ENCODE data around the gene VIPR2.

VIPR2 gene

DNA sequence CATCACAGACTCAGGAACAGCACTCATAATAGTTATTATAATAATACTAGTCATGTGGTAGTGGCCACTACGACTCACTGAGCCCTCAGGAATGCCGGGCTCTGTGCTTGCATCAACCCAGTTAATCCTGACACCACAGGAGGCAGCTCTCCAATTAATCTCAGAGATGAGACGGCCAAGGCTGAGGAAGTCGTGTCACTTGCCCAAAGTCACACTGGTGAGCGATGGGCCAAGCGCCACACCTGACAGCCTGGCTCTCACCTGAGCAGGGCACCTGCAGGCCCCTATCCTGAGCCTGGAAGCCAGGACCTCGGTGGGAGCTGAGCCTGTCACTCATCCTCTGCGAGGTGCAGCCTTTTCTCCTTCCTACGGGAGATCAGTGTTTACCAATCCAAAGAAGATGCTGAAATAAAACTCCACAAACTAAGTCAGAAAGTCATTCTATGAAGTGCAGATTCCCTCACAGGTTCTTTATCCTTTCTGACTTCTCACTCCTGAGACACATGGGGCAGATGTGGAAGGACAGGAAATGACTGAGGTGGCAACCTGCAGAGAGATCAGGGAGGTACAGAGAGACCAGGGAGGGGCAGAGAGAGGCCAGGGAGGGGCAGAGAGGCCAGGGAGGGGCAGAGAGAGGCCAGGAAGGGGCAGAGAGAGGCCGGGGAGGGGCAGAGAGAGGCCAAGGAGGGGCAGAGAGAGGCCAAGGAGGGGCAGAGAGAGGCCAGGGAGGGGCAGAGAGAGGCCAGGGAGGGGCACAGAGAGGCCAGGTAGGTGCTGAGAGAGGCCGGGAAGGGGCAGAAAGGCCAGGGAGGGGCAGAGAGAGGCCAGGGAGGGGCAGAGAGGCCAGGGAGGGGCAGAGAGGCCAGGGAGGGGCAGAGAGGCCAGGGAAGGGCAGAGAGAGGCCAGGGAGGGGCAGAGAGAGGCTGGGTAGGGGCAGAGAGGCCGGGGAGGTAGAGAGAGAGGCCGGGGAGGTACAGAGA, 38.5 kb downstream of the VIPR2 start:
- no peak overlapping the region for H3K4me3 ChIP-seq (ENCODE audit: low read length)
- no peak overlapping the region for H3K27ac ChIP-seq (ENCODE audit: low read depth, low read length)

DNA sequence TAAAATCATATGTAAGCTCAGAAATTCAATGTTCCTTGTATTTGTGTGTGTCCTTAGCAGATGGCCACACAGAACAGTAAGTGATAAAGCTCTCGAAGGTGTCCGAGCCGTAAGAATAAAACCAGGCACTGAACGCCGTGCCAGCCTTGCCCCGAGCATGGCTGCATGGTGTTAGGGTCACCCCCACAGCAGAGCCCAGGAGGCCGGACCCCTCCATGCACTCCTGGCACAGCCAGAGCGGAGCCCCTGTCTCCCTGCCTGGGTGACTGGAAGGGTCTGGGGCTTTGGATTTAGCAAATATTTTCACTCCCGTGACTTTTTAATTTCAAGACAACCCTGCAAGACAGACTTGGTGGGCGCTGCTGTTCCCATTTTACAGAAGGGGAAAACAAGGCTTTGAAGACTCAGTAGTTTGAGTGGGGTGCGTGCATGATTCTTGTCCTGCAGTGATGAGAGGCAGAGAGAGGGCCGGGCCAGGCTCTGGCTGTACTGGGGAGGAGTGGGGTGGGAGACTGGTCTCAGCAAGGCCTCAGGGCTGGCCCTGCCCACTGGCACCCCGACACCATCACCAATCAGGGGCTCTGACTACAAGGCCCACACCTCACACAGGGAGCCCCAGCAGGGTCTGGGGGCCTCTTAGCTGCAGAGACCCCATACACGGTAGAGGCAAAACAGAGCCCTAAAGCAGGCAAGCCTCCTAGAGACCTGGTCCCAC, 39.4 kb downstream of the VIPR2 start:
- Histone ChIP-seq H3K4me2 (ENCODE audit: low read length) (no peak overlapping the region), H3K27me3 (ENCODE audit: control insufficient read depth, low read length) (peaks cover 4% of the 10 kb centered on the region; the same call in 1 of the 2 replicates), H3F3A (ENCODE audit: control insufficient read depth, insufficient read depth) (no peaks in the 10 kb centered on the region), H4K20me1 (ENCODE audit: control insufficient read depth, insufficient read depth, low read depth, low read length) (no peaks in the 10 kb centered on the region), H3K36me3 (ENCODE audit: control insufficient read depth, low read length) (no peaks in the 10 kb centered on the region), H3K79me2 (ENCODE audit: control insufficient read depth, low read length) (no peaks in the 10 kb centered on the region), H3K4me3 (ENCODE audit: low read length) (no peak overlapping the region), H3K4me1 (ENCODE audit: control insufficient read depth, low read length) (no peaks in the 10 kb centered on the region), H3K9me2 (replicated peaks; ENCODE audit: control insufficient read depth, low read length) (no peaks in the 10 kb centered on the region), H3K9me3 (ENCODE audit: control insufficient read depth, insufficient read depth, low read length) (peaks cover 7% of the 10 kb centered on the region; the same call in 1 of the 2 replicates), H3K27ac (ENCODE audit: low read depth, low read length) (no peak overlapping the region)
- TF ChIP-seq, protein P1, sequence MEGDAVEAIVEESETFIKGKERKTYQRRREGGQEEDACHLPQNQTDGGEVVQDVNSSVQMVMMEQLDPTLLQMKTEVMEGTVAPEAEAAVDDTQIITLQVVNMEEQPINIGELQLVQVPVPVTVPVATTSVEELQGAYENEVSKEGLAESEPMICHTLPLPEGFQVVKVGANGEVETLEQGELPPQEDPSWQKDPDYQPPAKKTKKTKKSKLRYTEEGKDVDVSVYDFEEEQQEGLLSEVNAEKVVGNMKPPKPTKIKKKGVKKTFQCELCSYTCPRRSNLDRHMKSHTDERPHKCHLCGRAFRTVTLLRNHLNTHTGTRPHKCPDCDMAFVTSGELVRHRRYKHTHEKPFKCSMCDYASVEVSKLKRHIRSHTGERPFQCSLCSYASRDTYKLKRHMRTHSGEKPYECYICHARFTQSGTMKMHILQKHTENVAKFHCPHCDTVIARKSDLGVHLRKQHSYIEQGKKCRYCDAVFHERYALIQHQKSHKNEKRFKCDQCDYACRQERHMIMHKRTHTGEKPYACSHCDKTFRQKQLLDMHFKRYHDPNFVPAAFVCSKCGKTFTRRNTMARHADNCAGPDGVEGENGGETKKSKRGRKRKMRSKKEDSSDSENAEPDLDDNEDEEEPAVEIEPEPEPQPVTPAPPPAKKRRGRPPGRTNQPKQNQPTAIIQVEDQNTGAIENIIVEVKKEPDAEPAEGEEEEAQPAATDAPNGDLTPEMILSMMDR (IDR thresholded peaks at IDR 0.05; ENCODE audit: low read depth, low read length, poor library complexity, severe bottlenecking): no peak
- TF ChIP-seq EZH2phosphoT487 (IDR thresholded peaks at IDR 0.05; ENCODE audit: borderline replicate concordance, low read length): no peak

More for the DNA sequence above, 38.5 kb downstream of the VIPR2 start:
- TF ChIP-seq, protein P1 (IDR thresholded peaks at IDR 0.05; ENCODE audit: low read depth, low read length, poor library complexity, severe bottlenecking): no peak
- TF ChIP-seq EZH2phosphoT487 (IDR thresholded peaks at IDR 0.05; ENCODE audit: borderline replicate concordance, low read length): no peak
- Histone ChIP-seq H3K9me2 (replicated peaks; ENCODE audit: control insufficient read depth, low read length) (no peaks in the 10 kb centered on the region), H3K79me2 (ENCODE audit: control insufficient read depth, low read length) (no peaks in the 10 kb centered on the region), H3K9me3 (ENCODE audit: control insufficient read depth, insufficient read depth, low read length) (peaks cover 3% of the 10 kb centered on the region; the same call in 1 of the 2 replicates), H4K20me1 (ENCODE audit: control insufficient read depth, insufficient read depth, low read depth, low read length) (no peaks in the 10 kb centered on the region), H3F3A (ENCODE audit: control insufficient read depth, insufficient read depth) (no peaks in the 10 kb centered on the region), H3K4me1 (ENCODE audit: control insufficient read depth, low read length) (no peaks in the 10 kb centered on the region), H3K4me2 (ENCODE audit: low read length) (no peak overlapping the region), H3K36me3 (ENCODE audit: control insufficient read depth, low read length) (no peaks in the 10 kb centered on the region), H3K27me3 (ENCODE audit: control insufficient read depth, low read length) (peaks cover 4% of the 10 kb centered on the region; the same call in 1 of the 2 replicates)

DNA sequence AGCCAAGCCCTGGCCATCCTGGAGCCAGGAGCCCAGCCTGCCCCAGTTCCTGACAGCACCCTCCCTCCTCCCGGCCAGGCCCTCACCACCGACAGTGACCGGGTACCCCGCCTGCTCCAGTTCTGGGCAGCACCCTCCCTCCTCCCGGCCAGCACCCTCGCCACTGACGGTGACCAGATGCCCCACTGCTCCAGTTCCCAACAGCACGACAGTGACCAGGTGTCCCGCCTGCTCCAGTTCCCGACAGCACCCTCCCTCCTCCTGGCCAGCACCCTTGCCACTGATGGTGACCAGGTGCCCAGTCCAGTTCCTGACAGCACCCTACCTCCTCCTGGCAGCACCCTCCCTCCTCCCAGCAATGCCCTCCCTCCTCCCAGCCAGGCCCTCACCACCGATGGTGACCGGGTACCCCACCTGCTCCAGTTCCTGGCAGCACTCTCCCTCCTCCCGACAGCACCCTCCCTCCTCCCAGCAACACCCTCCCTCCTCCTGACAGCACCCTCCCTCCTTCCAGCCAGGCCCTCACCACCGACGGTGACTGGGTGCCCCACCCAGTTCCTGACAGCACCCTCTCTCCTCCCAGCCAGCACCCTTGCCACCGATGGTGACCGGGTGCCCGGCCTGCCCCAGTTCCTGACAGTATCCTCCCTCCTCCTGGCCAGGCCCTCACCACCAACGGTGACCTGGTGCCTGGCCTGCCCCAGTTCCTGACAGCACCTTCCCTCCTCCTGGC, 40.3 kb downstream of the VIPR2 start:
- Histone ChIP-seq H3K4me3 (ENCODE audit: low read length) (no peak overlapping the region), H3K4me1 (ENCODE audit: control insufficient read depth, low read length) (no peaks in the 10 kb centered on the region), H3K4me2 (ENCODE audit: low read length) (no peak overlapping the region), H3K27me3 (ENCODE audit: control insufficient read depth, low read length) (peaks cover 4% of the 10 kb centered on the region; the same call in 1 of the 2 replicates), H4K20me1 (ENCODE audit: control insufficient read depth, insufficient read depth, low read depth, low read length) (no peaks in the 10 kb centered on the region), H3K27ac (ENCODE audit: low read depth, low read length) (no peak overlapping the region), H3K9me2 (replicated peaks; ENCODE audit: control insufficient read depth, low read length) (no peaks in the 10 kb centered on the region), H3F3A (ENCODE audit: control insufficient read depth, insufficient read depth) (no peaks in the 10 kb centered on the region), H3K36me3 (ENCODE audit: control insufficient read depth, low read length) (no peaks in the 10 kb centered on the region), H3K79me2 (ENCODE audit: control insufficient read depth, low read length) (no peaks in the 10 kb centered on the region), H3K9me3 (ENCODE audit: control insufficient read depth, insufficient read depth, low read length) (peaks cover 15% of the 10 kb centered on the region; the same call in 1 of the 2 replicates)
- TF ChIP-seq EZH2phosphoT487 (IDR thresholded peaks at IDR 0.05; ENCODE audit: borderline replicate concordance, low read length): no peak
- TF ChIP-seq, protein P1 (IDR thresholded peaks at IDR 0.05; ENCODE audit: low read depth, low read length, poor library complexity, severe bottlenecking): no peak
